ENCODE data around the gene PGM2L1. TPM values are rescaled to one million over a fixed set of nuclear protein-coding genes. Genes with fewer than 3 reads are reported as not detected.

PGM2L1 gene
- total RNA-seq, 2 donors from 2014 or later = 12.0 to 16.1 TPM

DNA sequence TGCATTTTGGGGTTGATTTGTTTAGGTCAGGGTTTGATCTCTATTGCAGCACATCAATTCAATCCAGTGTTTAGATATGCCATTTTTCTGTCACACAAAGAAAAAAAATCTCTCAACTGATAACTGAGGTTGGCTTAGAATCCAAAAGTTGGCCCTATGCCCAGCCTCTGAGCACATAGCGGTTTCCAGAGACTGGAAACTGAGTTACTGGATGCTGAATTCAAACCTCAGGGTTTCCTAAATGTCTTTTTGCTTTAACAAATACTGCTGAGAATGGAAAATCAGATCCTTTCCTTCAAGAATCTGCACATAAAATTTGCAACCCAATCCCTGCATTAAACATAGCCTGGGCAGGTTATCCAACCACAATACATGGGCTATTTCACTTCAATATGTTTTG is 90.8 kb downstream of the PGM2L1 start:
- no peak overlapping the region for H3K4me3 ChIP-seq (ENCODE audit: low read length)
- Mint-ChIP-seq H3K27ac (no peak overlapping the region), H3K4me1 (no peaks in the 10 kb centered on the region), H3K4me3 (no peak overlapping the region), H3K9me3 (no peaks in the 10 kb centered on the region), H3K27me3 (ENCODE audit: insufficient read depth) (peaks cover 59% of the 10 kb centered on the region), H3K36me3 (ENCODE audit: low read depth) (no peaks in the 10 kb centered on the region)
- H3K27ac ChIP-seq (ENCODE audit: low read depth, low read length) = no peak overlapping the region
- TF ChIP-seq, protein P1, sequence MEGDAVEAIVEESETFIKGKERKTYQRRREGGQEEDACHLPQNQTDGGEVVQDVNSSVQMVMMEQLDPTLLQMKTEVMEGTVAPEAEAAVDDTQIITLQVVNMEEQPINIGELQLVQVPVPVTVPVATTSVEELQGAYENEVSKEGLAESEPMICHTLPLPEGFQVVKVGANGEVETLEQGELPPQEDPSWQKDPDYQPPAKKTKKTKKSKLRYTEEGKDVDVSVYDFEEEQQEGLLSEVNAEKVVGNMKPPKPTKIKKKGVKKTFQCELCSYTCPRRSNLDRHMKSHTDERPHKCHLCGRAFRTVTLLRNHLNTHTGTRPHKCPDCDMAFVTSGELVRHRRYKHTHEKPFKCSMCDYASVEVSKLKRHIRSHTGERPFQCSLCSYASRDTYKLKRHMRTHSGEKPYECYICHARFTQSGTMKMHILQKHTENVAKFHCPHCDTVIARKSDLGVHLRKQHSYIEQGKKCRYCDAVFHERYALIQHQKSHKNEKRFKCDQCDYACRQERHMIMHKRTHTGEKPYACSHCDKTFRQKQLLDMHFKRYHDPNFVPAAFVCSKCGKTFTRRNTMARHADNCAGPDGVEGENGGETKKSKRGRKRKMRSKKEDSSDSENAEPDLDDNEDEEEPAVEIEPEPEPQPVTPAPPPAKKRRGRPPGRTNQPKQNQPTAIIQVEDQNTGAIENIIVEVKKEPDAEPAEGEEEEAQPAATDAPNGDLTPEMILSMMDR (conservative IDR thresholded peaks at IDR 0.05) = no peak
- H3K9ac ChIP-seq (ENCODE audit: extremely low read depth, low read length, poor library complexity, severe bottlenecking) = no peak overlapping the region
- WGBS, 2 experiments (ENCODE audit: insufficient coverage in 1 of 2, insufficient read length in 1 of 2) = 86 to 96% methylated on average over 1 of the region's 1 CpG
- peaks cover 56% of the 10 kb centered on the region for H3K27me3 ChIP-seq (ENCODE audit: control insufficient read depth, insufficient read depth, low read length, poor library complexity, severe bottlenecking)
- H3K36me3 ChIP-seq (ENCODE audit: control insufficient read depth, insufficient read depth, low read length) = no peaks in the 10 kb centered on the region
- no peaks in the 10 kb centered on the region for H3K9me3 ChIP-seq (ENCODE audit: control insufficient read depth, low read length)
- H3K4me1 ChIP-seq (ENCODE audit: control insufficient read depth, insufficient read depth, low read length) = no peaks in the 10 kb centered on the region
- DNase-seq = no peak

DNA sequence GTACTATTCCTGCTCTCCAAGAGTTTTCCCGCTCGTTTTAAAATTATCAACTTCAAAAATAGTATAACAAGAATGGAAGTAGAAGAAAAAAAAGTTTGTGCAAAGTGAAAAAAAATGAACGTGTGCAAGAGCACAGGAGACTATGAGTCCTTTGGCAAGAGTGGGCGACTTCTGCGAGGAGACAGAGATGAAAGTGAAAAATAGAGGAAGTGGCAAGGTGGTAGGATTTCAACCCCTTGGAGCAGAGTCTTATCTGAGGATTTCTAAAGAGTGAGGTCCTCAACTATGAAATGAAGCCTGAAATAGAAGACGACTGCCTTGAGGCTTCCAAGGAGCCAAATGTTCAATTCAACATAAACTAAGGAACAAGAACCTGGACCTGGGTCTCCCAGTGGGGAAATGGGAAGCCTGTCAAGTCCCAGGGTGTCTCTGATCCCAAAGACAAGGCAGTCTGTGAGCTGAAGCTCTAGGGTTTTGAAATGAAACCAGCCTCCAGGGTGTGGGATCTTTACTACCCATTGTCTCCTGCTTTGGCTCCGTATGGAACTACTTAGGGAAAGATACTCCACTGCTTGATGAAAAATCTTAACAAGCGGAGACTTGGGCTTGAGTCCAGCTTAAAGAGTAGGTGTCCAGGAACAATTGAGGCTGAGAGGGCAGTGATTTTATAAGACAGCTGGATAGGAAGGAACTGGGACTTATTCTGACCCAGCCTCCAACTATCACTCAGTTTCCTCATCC is 91.6 kb downstream of the PGM2L1 start:
- Mint-ChIP-seq H3K4me1 (no peaks in the 10 kb centered on the region), H3K27me3 (ENCODE audit: insufficient read depth) (peaks cover 52% of the 10 kb centered on the region)
- H3K36me3 ChIP-seq (ENCODE audit: control insufficient read depth, insufficient read depth, low read length) = no peaks in the 10 kb centered on the region

DNA sequence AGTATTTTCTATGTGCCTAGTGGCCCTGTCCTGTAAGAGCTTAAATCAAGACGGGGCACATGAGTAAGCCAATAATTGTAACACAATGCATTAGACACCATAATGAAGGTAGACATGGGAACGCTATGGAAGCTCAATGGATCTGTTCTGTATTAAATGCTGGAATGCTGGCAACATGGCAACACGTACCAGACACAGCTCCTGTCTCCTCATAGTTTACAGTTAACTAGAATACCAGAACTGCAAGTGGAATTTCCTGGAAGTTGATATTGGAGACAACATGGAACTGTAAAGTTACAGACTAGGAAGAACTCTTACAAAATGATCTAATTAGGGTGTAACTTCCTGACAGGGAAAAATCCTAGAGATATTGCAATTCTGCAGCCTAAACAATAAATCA is 99.2 kb downstream of the PGM2L1 start:
- Histone ChIP-seq H3K4me1 (ENCODE audit: control insufficient read depth, insufficient read depth, low read length) (no peaks in the 10 kb centered on the region), H3K4me3 (ENCODE audit: low read length) (no peak overlapping the region), H3K36me3 (ENCODE audit: control insufficient read depth, insufficient read depth, low read length) (no peaks in the 10 kb centered on the region), H3K27me3 (ENCODE audit: control insufficient read depth, insufficient read depth, low read length, poor library complexity, severe bottlenecking) (no peaks in the 10 kb centered on the region), H3K9ac (ENCODE audit: extremely low read depth, low read length, poor library complexity, severe bottlenecking) (no peak overlapping the region), H3K9me3 (ENCODE audit: control insufficient read depth, low read length) (peaks cover 4% of the 10 kb centered on the region), H3K27ac (ENCODE audit: low read depth, low read length) (no peak overlapping the region)
- Mint-ChIP-seq H3K4me1 (no peaks in the 10 kb centered on the region), H3K27ac (no peak overlapping the region), H3K27me3 (ENCODE audit: insufficient read depth) (peaks cover 18% of the 10 kb centered on the region), H3K9me3 (peaks cover 9% of the 10 kb centered on the region), H3K36me3 (ENCODE audit: low read depth) (no peaks in the 10 kb centered on the region), H3K4me3 (no peak overlapping the region)
- TF ChIP-seq, protein P1 (conservative IDR thresholded peaks at IDR 0.05) = no peak
- DNase-seq = no peak
- 90% methylated on average over 3 of the region's 3 CpGs; no CpG with 5 or more reads in 1 of the 2 experiments for WGBS, 2 experiments (ENCODE audit: insufficient coverage in 1 of 2, insufficient read length in 1 of 2)

More for the DNA sequence above, 91.6 kb downstream of the PGM2L1 start:
- H3K9me3 Mint-ChIP-seq = no peaks in the 10 kb centered on the region
- Histone ChIP-seq H3K27me3 (ENCODE audit: control insufficient read depth, insufficient read depth, low read length, poor library complexity, severe bottlenecking) (peaks cover 48% of the 10 kb centered on the region), H3K9ac (ENCODE audit: extremely low read depth, low read length, poor library complexity, severe bottlenecking) (no peak overlapping the region), H3K27ac (ENCODE audit: low read depth, low read length) (no peak overlapping the region), H3K4me1 (ENCODE audit: control insufficient read depth, insufficient read depth, low read length) (no peaks in the 10 kb centered on the region), H3K4me3 (ENCODE audit: low read length) (no peak overlapping the region), H3K9me3 (ENCODE audit: control insufficient read depth, low read length) (no peaks in the 10 kb centered on the region)
- H3K27ac Mint-ChIP-seq = no peak overlapping the region
- TF ChIP-seq, protein P1 (conservative IDR thresholded peaks at IDR 0.05) = no peak
- no peaks in the 10 kb centered on the region for H3K36me3 Mint-ChIP-seq (ENCODE audit: low read depth)
- no peak overlapping the region for H3K4me3 Mint-ChIP-seq
- no peak for DNase-seq
- WGBS, 2 experiments (ENCODE audit: insufficient coverage in 1 of 2, insufficient read length in 1 of 2) = 90 to 91% methylated on average over 6 of the region's 8 CpGs

Measured in endodermal cell (in vitro differentiated cells).